ENCODE results near the gene ARID1B.

- TF ChIP-seq CTCF (IDR thresholded peaks at IDR 0.05 in 2 of 3, conservative IDR thresholded peaks at IDR 0.05 in 1 of 3; ENCODE audit: control insufficient read depth in 2 of 3, extremely low read depth in 1 of 3, insufficient read depth in 1 of 3, low read depth in 3 of 3, low read length in 3 of 3) = no peak
- TF ChIP-seq YY1 (IDR thresholded peaks at IDR 0.05; ENCODE audit: low read depth, low read length) = no peak
- TF ChIP-seq LARP7 (IDR thresholded peaks at IDR 0.05) = no peak
- TF ChIP-seq HCFC1 (IDR thresholded peaks at IDR 0.05; ENCODE audit: low read length) = no peak
- TF ChIP-seq TAF1 (IDR thresholded peaks at IDR 0.05; ENCODE audit: borderline replicate concordance, low read depth, low read length) = no peak
- no peak for TF ChIP-seq EP300 (IDR thresholded peaks at IDR 0.05; ENCODE audit: borderline replicate concordance in 1 of 2, control insufficient read depth in 1 of 2, low read depth in 2 of 2, low read length in 2 of 2)
- TF ChIP-seq KDM1A (IDR thresholded peaks at IDR 0.05; ENCODE audit: borderline replicate concordance) = no peak
- TF ChIP-seq ZBTB11 (CRISPR knock-in tag; IDR thresholded peaks at IDR 0.05) = no peak
- no peak for TF ChIP-seq BHLHE40 (IDR thresholded peaks at IDR 0.05; ENCODE audit: borderline replicate concordance in 1 of 2, low read depth in 2 of 2, low read length in 1 of 2)
- TF ChIP-seq GABPA (IDR thresholded peaks at IDR 0.05; ENCODE audit: low read depth) = no peak
- no peak for TF ChIP-seq NR2C2 (IDR thresholded peaks at IDR 0.05; ENCODE audit: borderline replicate concordance, control insufficient read depth, insufficient read length, low read depth)
- no peak for TF ChIP-seq REST (IDR thresholded peaks at IDR 0.05; ENCODE audit: low read depth, low read length)
- TF ChIP-seq, protein P1, sequence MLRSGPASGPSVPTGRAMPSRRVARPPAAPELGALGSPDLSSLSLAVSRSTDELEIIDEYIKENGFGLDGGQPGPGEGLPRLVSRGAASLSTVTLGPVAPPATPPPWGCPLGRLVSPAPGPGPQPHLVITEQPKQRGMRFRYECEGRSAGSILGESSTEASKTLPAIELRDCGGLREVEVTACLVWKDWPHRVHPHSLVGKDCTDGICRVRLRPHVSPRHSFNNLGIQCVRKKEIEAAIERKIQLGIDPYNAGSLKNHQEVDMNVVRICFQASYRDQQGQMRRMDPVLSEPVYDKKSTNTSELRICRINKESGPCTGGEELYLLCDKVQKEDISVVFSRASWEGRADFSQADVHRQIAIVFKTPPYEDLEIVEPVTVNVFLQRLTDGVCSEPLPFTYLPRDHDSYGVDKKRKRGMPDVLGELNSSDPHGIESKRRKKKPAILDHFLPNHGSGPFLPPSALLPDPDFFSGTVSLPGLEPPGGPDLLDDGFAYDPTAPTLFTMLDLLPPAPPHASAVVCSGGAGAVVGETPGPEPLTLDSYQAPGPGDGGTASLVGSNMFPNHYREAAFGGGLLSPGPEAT (IDR thresholded peaks at IDR 0.05; ENCODE audit: low read depth) = no peak
- TF ChIP-seq, protein P2, sequence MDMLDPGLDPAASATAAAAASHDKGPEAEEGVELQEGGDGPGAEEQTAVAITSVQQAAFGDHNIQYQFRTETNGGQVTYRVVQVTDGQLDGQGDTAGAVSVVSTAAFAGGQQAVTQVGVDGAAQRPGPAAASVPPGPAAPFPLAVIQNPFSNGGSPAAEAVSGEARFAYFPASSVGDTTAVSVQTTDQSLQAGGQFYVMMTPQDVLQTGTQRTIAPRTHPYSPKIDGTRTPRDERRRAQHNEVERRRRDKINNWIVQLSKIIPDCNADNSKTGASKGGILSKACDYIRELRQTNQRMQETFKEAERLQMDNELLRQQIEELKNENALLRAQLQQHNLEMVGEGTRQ (IDR thresholded peaks at IDR 0.05; ENCODE audit: borderline replicate concordance, low read depth, low read length) = no peak
Observed at GRCh38 chr6:156919814-156920369, 142.7 kb downstream of the ARID1B start.

Measured in GM12878 (cell line).